ENCODE data around the gene TRIM24. TPM values are rescaled to one million over a fixed set of nuclear protein-coding genes. Genes with fewer than 3 reads are reported as not detected.
"Not testable (repeated sequence)": the region's sequence is repeated elsewhere in the genome, so short reads cannot be mapped to it uniquely, and the experiment has no call there.

TRIM24 gene
- total RNA-seq, 2 donors from 2014 or later = 14.3 to 15.4 TPM

- H3K36me3 Mint-ChIP-seq = no peaks in the 10 kb centered on the region
Observed at GRCh38 chr7:138455609-138456008, 4.5 kb upstream of the TRIM24 start.

GRCh38 chr7:138456220-138456619, 3.8 kb upstream of the TRIM24 start:
- ATAC-seq = no peak
- peaks cover 0 to 4% of the 10 kb centered on the region in 2 donors for H3K9me3 Mint-ChIP-seq
- peaks cover 4% of the 10 kb centered on the region in 2 donors for H3K36me3 Mint-ChIP-seq
- H3K27ac Mint-ChIP-seq = no peak overlapping the region
- no peak for DNase-seq (ENCODE audit: low spot score in 2 of 2)

More at GRCh38 chr7:138455609-138456008, 4.5 kb upstream of the TRIM24 start:
- Mint-ChIP-seq H3K27ac (no peak overlapping the region), H3K9me3 (peaks cover 0 to 4% of the 10 kb centered on the region in 2 donors)
- no peak for DNase-seq (ENCODE audit: low spot score in 2 of 2)
- ATAC-seq = no peak

DNA sequence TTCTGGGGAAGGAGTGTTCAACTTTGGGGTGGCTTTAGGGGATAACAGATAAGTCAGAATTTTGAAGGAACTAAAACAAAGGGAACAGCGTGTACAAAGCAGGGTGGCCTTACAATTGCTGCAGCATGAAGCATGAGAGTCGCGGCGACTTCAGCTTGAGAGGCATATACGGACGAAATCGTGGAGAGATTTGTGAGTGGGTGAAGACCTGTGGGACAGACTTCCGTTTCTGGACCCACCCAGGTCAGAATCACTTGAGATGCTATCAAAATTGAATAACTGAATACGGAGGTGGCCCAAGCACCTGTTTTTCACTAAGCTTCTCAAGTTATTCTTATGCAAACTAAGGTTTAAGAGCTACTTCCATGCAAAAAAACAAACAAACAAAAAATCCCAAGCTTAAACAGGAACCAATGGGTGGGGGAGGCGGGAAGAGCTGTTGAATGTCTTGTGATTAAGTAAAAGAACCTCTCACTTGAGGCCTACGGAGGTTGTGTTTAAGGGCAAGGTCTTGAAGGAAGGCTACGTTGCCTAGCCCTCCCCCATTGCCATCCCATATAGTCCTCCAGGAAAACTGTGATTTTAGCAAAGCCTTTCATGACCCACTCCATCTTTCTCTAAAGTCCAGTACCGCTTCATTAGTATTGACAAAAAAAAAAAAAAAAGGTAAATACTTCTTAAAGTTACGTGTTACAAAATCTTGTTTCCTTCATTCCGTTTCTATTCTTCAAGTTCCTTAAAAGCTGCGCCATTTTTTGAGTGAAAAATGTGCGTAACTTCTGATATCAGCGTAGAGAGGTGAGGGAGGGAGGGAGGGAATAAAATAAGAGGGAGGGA, 1.3 kb upstream of the TRIM24 start:
- no peak for ATAC-seq
- no peak for DNase-seq (ENCODE audit: low spot score in 2 of 2)
- H3K36me3 Mint-ChIP-seq = peaks cover 11 to 13% of the 10 kb centered on the region in 2 donors
- H3K9me3 Mint-ChIP-seq = peaks cover 0 to 4% of the 10 kb centered on the region in 2 donors
- no peak overlapping the region for H3K27ac Mint-ChIP-seq

- Mint-ChIP-seq H3K36me3 (peaks cover 11 to 13% of the 10 kb centered on the region in 2 donors), H3K9me3 (peaks cover 0 to 4% of the 10 kb centered on the region in 2 donors), H3K27ac (peak overlapping the region; percentile 50 to 90)
- ATAC-seq = peak; percentile 83 to 89
- peak; percentile 95 to 98 for DNase-seq (ENCODE audit: low spot score in 2 of 2)
Observed at GRCh38 chr7:138459413-138460175, 465 bp upstream of the TRIM24 start.

- peak overlapping the region; percentile 90 to 93 for H3K27ac Mint-ChIP-seq
- ATAC-seq = peak; percentile 23 to 27
- peaks cover 11 to 13% of the 10 kb centered on the region in 2 donors for H3K36me3 Mint-ChIP-seq
Observed at GRCh38 chr7:138460649-138461607, 869 bp downstream of the TRIM24 start.

DNA sequence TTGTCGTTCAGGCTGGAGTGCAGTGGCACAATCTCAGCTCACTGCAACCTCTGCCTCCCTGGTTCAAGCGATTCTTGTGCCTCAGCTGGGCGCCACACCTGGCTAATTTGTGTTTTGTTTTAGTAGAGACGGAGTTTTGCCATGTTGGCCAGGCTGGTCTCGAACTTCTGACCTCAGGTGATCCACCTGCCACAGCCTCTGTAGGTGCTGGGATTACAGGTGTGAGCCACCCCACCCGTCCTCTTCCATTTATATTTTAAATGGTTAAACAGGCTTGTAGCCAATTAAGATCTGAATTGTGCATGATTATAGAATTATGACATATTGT, 3.2 kb downstream of the TRIM24 start:
- peak overlapping the region in 1 of 2 donors; percentile 66 for H3K27ac Mint-ChIP-seq
- DNase-seq (ENCODE audit: low spot score in 2 of 2); ATAC-seq; H3K9me3 Mint-ChIP-seq: not testable (repeated sequence)
- peaks cover 11 to 20% of the 10 kb centered on the region in 2 donors for H3K36me3 Mint-ChIP-seq

More at GRCh38 chr7:138460649-138461607, 869 bp downstream of the TRIM24 start:
- peaks cover 0 to 4% of the 10 kb centered on the region in 2 donors for H3K9me3 Mint-ChIP-seq
- DNase-seq (ENCODE audit: low spot score in 2 of 2) = peak; percentile 55 to 73

DNA sequence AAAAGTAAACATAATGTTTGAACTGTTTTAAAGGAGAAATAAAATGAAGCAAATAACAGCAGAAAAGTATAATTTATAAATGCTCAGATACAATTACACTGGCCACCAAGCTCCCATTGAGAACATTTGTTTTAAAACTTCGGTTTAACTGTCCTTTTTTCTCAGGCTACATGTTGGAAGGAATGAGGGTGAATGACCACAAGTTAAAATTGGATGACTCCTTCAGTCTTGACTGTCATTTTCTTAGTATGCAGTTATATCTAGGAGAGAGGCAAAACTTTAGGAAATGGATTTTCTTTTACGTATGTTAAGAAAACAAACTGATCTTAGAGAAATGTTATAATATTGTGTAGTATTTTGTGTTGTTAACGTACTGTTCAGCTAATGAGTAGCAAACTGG, 5.0 kb downstream of the TRIM24 start:
- ATAC-seq = no peak
- Mint-ChIP-seq H3K27ac (no peak overlapping the region), H3K9me3 (no peaks in the 10 kb centered on the region), H3K36me3 (peaks cover 11 to 20% of the 10 kb centered on the region in 2 donors)
- DNase-seq (ENCODE audit: low spot score in 2 of 2) = no peak

GRCh38 chr7:138466069-138466756, 6.2 kb downstream of the TRIM24 start:
- not testable (repeated sequence) for H3K9me3 Mint-ChIP-seq, H3K27ac Mint-ChIP-seq
- peak; percentile 20 to 56 for ATAC-seq

GRCh38 chr7:138468244-138469123, 8.4 kb downstream of the TRIM24 start:
- no peaks in the 10 kb centered on the region for H3K9me3 Mint-ChIP-seq
- no peak for ATAC-seq
- H3K36me3 Mint-ChIP-seq = peaks cover 0 to 7% of the 10 kb centered on the region in 2 donors
- DNase-seq (ENCODE audit: low spot score in 2 of 2) = no peak
- H3K27ac Mint-ChIP-seq = no peak overlapping the region

More at GRCh38 chr7:138466069-138466756, 6.2 kb downstream of the TRIM24 start:
- not testable (repeated sequence) for DNase-seq (ENCODE audit: low spot score in 2 of 2)
- peaks cover 8 to 16% of the 10 kb centered on the region in 2 donors for H3K36me3 Mint-ChIP-seq

GRCh38 chr7:138470391-138471157, 10.5 kb downstream of the TRIM24 start:
- H3K27ac Mint-ChIP-seq = no peak overlapping the region
- ATAC-seq = no peak
- peaks cover 0 to 6% of the 10 kb centered on the region in 2 donors for H3K36me3 Mint-ChIP-seq
- H3K9me3 Mint-ChIP-seq = no peaks in the 10 kb centered on the region
- DNase-seq (ENCODE audit: low spot score in 2 of 2) = no peak

DNA sequence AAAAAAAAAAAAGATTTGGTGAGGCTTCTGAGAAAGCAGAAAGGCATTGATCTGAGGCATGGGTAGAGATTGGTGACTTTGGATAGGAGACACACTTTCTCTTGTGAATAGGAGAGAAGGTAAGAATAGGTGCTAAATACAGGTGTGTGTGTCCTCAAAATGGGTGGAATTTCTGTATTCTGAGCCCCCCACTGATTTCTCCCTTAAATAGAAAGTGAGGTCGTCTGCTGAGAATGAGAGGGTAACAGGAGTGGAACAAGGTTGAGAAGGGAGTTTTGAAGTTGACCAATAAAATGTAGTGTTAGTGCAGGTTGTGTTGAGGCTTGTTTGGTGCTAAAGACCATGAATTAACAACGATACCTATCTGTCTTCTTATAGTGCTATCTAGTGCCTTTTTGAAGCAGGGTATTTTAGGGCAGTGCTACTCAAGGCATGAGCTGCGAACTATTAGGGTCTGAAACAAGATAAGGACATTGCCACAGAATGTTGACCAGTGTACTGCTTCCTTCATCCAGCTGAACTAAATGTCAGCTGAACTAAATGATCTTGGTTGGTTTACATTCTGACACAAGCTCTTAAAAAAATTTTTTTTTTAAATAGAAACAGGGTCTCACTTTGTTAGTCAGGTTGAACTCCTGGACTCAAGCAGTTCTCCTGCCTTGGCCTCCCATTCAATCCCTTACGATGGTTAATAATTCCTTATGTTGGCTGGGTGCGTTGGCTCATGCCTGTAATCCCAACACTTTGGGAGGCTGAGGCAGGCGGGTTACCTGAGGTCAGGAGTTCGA, 12.4 kb downstream of the TRIM24 start:
- DNase-seq (ENCODE audit: low spot score in 2 of 2) = no peak
- Mint-ChIP-seq H3K27ac (no peak overlapping the region), H3K36me3 (no peaks in the 10 kb centered on the region), H3K9me3 (no peaks in the 10 kb centered on the region)
- ATAC-seq = no peak

- Mint-ChIP-seq H3K9me3 (no peaks in the 10 kb centered on the region), H3K36me3 (no peaks in the 10 kb centered on the region), H3K27ac (no peak overlapping the region)
- no peak for DNase-seq (ENCODE audit: low spot score in 2 of 2)
- no peak for ATAC-seq
Observed at GRCh38 chr7:138475377-138475776, 15.3 kb downstream of the TRIM24 start.

DNA sequence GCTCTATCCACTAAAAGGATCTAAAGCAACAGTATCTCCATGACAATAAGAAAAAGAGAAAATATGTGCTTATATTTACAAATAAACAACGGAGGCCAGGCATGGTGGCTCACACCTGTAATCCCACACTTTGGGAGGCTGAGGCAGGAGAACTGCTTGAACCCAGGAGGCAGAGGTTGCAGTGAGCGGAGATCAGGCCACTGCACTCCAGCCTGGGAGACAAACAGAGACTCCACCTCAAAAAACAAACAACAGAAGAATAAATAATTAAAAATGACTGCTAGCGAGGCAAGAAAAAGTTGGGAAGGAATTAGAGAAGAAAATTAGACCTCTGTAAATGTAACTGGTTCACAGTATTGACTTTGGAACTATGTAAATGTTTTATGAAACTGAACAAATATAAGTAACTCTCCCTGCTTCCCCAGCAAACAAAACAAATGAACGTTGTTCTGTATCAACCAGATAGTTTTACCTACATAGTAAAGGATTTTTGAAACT, 17.1 kb downstream of the TRIM24 start:
- no peaks in the 10 kb centered on the region for H3K9me3 Mint-ChIP-seq
- H3K27ac Mint-ChIP-seq = no peak overlapping the region
- H3K36me3 Mint-ChIP-seq = peaks cover 0 to 4% of the 10 kb centered on the region in 2 donors
- DNase-seq (ENCODE audit: low spot score in 2 of 2) = no peak
- no peak for ATAC-seq

Measured in activated naive CD4-positive, alpha-beta T cell treated with anti-CD3 and anti-CD28 coated beads, Interleukin-2, amount 50 U/mL, for 72 hours (primary cell).